Activated CD4-positive, alpha-beta T cell treated with anti-CD3 and anti-CD28 coated beads, Interleukin-2, amount 50 U/mL, for 24 hours (primary cell): ENCODE measurements around the gene ZP2.
"Not testable (repeated sequence)": the region's sequence is repeated elsewhere in the genome, so short reads cannot be mapped to it uniquely, and the experiment has no call there.

ENCODE experiments used
- DNase-seq, 2 donors: peaks; one replicate each; pipeline ENCODE4 v3.0.0-alpha.2; 2020; ENCODE audit warnings: low read depth in 1 of 2, low spot score in 1 of 2

Gene ZP2

GRCh38 chr16:21211486-21211885 is at the start of gene ZP2:
Gene ZP2 (minus strand): TSS chr16:21211574. CDS start chr16:21211547, 27 bp downstream.
- no peak for DNase-seq

- no peak for DNase-seq
Measured at GRCh38 chr16:21257284-21257683, 45.9 kb upstream of the ZP2 start.

GRCh38 chr16:21256636-21257035 is 45.3 kb upstream of the ZP2 start:
- no peak for DNase-seq

- DNase-seq: no peak
Measured at GRCh38 chr16:21253470-21253869, 42.1 kb upstream of the ZP2 start.

- DNase-seq: no peak
Measured at GRCh38 chr16:21250072-21250923, 38.9 kb upstream of the ZP2 start.

- not testable (repeated sequence) for DNase-seq
Measured at GRCh38 chr16:21248179-21248578, 36.8 kb upstream of the ZP2 start.

- DNase-seq: no peak
Measured at GRCh38 chr16:21244518-21245215, 33.3 kb upstream of the ZP2 start.

GRCh38 chr16:21242756-21243155 is 31.4 kb upstream of the ZP2 start:
- no peak for DNase-seq

- DNase-seq: no peak
Measured at GRCh38 chr16:21239646-21240045, 28.3 kb upstream of the ZP2 start.

GRCh38 chr16:21236831-21237230 is 25.5 kb upstream of the ZP2 start:
- no peak for DNase-seq

- DNase-seq: no peak
Measured at GRCh38 chr16:21235199-21235585, 23.8 kb upstream of the ZP2 start.

- no peak for DNase-seq
Measured at GRCh38 chr16:21233521-21234150, 22.3 kb upstream of the ZP2 start, which contains the start of gene ANKS4B. Gene ANKS4B (plus strand): TSS chr16:21233699. CDS start chr16:21233738, 39 bp downstream.

- DNase-seq: no peak
Measured at GRCh38 chr16:21233045-21233520, 21.7 kb upstream of the ZP2 start.

GRCh38 chr16:21228361-21228872 is 17.0 kb upstream of the ZP2 start:
- DNase-seq: no peak

GRCh38 chr16:21227866-21228265 is 16.5 kb upstream of the ZP2 start:
- no peak for DNase-seq

GRCh38 chr16:21226749-21227148 is 15.4 kb upstream of the ZP2 start:
- DNase-seq: no peak

- DNase-seq: no peak
Measured at GRCh38 chr16:21224800-21225199, 13.4 kb upstream of the ZP2 start.

GRCh38 chr16:21223787-21224186 is 12.4 kb upstream of the ZP2 start:
- no peak for DNase-seq

GRCh38 chr16:21222495-21223337 is 11.3 kb upstream of the ZP2 start:
- no peak for DNase-seq

- no peak for DNase-seq
Measured at GRCh38 chr16:21219551-21219950, 8.2 kb upstream of the ZP2 start.

- no peak for DNase-seq
Measured at GRCh38 chr16:21218153-21218552, 6.8 kb upstream of the ZP2 start.
